ENCODE data around the gene ARHGAP9.

GRCh38 chr12:57431654-57432188, 47.9 kb downstream of the ARHGAP9 start:
- TF ChIP-seq CTCF (IDR thresholded peaks at IDR 0.05) (no peak), POLR2A (IDR thresholded peaks at IDR 0.05) (no peak)
